GM19455 (cell line): ENCODE results near the gene MEIOSIN.
"Not testable (repeated sequence)": the region's sequence is repeated elsewhere in the genome, so short reads cannot be mapped to it uniquely, and the experiment has no call there.

Experiments used
- ATAC-seq: cut with Tn5 transposase; IDR thresholded peaks from one replicate; pipeline ENCODE4 v1.9.1; 2021; ENCODE audit not compliant: unreplicated experiment

The MEIOSIN gene

DNA sequence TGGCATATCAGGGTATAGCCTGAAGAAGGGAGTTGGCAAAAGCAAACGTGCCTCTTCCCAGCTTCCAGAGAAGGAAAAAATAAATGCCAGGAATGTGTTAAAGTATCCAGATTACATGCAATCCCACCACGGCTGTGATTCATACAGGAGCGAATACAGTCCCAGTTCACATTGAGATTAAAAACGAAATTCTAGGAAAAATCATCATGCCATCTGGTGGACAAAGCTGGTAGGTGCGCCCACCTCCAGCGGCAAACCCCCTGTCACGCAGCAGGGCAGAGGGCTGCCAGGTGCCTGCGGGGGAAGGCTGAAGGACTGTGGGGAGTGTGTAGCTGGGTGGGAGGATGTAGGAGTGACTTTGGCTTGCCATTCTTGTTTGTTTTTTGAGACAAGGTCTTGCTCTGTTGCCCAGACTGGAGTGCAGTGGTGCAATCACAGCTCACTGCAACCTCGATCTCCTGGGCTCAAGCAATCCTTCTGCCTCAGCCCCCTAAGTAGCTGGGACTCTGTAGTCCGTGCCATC lies 65.8 kb downstream of the MEIOSIN start:
- ATAC-seq, result no peak

- not testable (repeated sequence) for ATAC-seq
These were observed 66.3 kb downstream of the MEIOSIN start for GRCh38 chr19:45799541-45799940.

- ATAC-seq, result no peak
These were observed 66.9 kb downstream of the MEIOSIN start for GRCh38 chr19:45800070-45800553.

DNA sequence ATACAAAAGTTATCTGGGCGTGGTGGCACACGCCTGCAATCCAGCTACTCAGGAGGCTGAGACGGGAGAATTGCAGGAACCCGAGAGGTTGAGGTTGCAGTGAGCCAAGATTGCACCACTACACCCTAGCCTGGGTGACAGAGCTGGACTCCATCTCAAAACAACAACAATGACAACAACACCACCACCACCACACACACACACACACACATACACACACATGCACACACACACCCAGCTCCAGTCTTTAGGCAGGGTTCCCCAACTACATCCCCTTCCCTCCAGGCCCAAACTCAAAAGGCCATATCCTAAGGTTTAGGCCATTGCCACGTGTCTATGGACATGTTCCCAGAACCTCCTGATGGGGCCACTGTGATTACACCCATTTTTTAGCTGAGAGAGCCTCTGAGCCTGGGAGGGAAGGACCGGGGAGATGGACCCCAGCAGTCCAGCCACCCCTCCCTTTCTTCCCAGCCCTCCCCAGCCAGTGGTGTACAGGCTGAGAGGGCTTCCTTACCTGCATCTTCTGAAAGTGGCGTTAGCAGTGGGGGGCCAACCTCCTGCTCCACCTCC lies 68.5 kb downstream of the MEIOSIN start:
- ATAC-seq, result no peak

DNA sequence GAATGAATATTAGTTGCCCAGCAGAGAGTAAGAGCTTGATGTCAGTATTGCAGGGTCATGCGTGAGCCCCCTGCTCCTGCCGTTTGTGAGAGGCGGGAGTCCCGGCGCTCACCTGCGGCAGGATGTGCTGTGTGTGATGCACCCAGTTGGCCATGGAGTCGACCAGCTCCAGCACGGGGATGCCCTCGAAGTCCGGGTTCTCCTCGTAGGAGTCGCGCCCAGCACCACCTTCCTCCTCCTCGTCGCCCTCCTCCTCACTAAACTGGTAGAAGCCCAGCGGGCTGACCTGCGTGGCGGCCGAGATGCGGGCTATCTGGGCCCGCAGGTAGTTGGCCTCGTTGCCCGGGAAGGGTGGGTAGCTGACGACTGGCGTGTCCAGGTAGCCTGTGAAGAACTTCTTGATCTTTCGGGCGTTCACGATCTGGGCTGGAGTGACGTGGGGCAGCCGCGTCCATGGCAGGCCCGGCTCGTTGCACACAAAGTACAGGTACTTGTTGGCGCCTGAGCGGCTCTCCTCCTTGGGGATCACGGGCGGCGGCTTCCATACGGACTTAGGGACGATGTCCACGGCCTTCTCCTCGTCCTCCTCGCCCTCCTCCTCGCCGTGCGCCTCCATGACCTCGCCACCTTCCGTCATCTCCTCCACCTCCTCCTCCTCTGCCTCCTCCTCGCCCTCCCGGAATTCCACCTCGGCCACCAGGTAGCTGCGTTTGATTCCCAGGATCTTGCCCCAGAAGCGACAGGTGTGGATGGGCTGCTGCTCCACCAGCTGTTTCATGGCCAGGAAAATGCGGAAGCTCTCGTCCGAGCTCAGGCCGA lies 71.1 kb downstream of the MEIOSIN start:
- no peak for ATAC-seq

- no peak for ATAC-seq
These were observed 71.7 kb downstream of the MEIOSIN start for GRCh38 chr19:45804959-45805230.

DNA sequence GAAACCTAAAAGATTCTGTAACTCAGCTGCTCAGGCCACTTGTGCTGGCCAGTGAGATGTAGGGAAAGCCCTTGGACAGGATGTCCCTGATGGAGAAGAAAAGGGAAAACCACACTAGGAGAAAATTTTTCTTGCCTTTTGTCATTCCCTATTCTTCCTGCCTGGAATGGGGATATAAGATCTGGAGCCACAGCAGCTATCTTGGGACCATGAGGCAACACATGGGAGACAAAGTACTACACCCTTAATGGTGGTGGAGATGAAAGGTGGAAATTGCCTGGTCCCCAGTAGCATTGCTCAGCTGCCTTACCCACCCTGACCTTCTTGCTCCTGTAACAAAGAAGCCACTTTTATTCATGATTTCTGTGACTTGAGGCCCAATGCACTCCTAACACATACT lies 72.5 kb downstream of the MEIOSIN start:
- ATAC-seq, result no peak

GRCh38 chr19:45809643-45810159 lies 76.5 kb downstream of the MEIOSIN start:
- ATAC-seq, result no peak

DNA sequence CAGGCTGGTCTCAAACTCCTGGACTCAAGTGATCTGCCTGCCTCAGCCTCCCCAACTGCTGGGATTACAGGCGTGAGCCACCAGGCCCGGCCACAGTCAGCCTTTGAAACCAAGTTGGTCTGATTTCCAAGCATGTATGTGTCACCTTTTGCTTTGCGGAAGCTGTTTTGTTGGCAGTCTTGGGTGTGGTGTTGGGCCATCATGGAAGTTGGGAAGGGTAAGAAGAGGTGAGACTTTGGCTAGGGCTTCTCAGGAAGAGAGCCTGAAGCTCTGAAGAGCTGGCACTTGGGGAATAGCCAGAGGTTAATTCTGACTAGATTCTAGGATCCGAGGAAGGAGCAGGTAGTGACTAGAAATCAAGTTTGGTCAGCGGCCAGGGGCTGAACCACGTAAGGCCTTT lies 79.1 kb downstream of the MEIOSIN start:
- no peak for ATAC-seq
